Liver (tissue), 9 donors: ENCODE results near the gene LAPTM4A. TPM values are rescaled to one million over a fixed set of nuclear protein-coding genes. Genes with fewer than 3 reads are reported as not detected.

Experiments
- DNase-seq: peaks from one replicate; pipeline ENCODE4 v3.0.0-alpha.2; 2017; ENCODE audit warnings: low spot score
- H3K27ac ChIP-seq, 2 donors: one replicate each; pipeline ENCODE4 v1.7.0; 2013; ENCODE audit warnings: inconsistent platforms in 2 of 2, low read length in 2 of 2, control low read depth in 1 of 2, low read depth in 1 of 2, mild to moderate bottlenecking in 1 of 2
- H3K27me3 ChIP-seq, 4 donors: one replicate each; pipeline versions ENCODE4 v1.6.1 to v1.7.0; 2013; ENCODE audit warnings: low read length in 3 of 4, inconsistent platforms in 1 of 4, mild to moderate bottlenecking in 1 of 4, moderate library complexity in 1 of 4; ENCODE audit not compliant: control insufficient read depth in 4 of 4, insufficient read depth in 4 of 4
- H3K36me3 ChIP-seq, 4 donors: one replicate each; pipeline versions ENCODE4 v1.6.1 to v1.7.0; 2013; ENCODE audit warnings: low read length in 3 of 4, mild to moderate bottlenecking in 3 of 4, low read depth in 1 of 4, moderate library complexity in 1 of 4; ENCODE audit not compliant: control insufficient read depth in 4 of 4, insufficient read depth in 3 of 4
- H3K4me1 ChIP-seq, 4 donors: one replicate each; pipeline versions ENCODE4 v1.6.1 to v1.7.0; 2013; ENCODE audit warnings: low read length in 3 of 4, mild to moderate bottlenecking in 3 of 4, moderate library complexity in 1 of 4; ENCODE audit not compliant: control insufficient read depth in 4 of 4, insufficient read depth in 4 of 4
- H3K4me3 ChIP-seq, 3 donors: one replicate each; pipeline versions ENCODE4 v1.6.1 to v1.7.0; 2013; ENCODE audit warnings: low read length in 3 of 3, control low read depth in 1 of 3, low read depth in 1 of 3, mild to moderate bottlenecking in 1 of 3
- H3K9ac ChIP-seq, 2 donors: one replicate each; pipeline ENCODE4 v1.7.0; 2013; ENCODE audit warnings: low read length in 2 of 2, mild to moderate bottlenecking in 2 of 2, moderate library complexity in 2 of 2, control low read depth in 1 of 2, low read depth in 1 of 2
- H3K9me3 ChIP-seq, 4 donors: one replicate each; pipeline versions ENCODE4 v1.6.1 to v1.7.0; 2013; ENCODE audit warnings: low read length in 3 of 4; ENCODE audit not compliant: control insufficient read depth in 4 of 4
- EGR1 ChIP-seq, 2 donors: IDR thresholded peaks; 2 replicates each; pipeline ENCODE4 v1.6.1; 2016 to 2018; ENCODE audit warnings: antibody characterized with exemption in 2 of 2, low read depth in 2 of 2
- FOXA1 ChIP-seq: IDR thresholded peaks from 2 replicates; pipeline ENCODE4 v1.6.1; 2016; ENCODE audit warnings: antibody characterized with exemption
- FOXA2 ChIP-seq: IDR thresholded peaks from 2 replicates; pipeline ENCODE4 v1.6.1; 2016; ENCODE audit warnings: antibody characterized with exemption
- GABPA ChIP-seq, 2 donors: IDR thresholded peaks in 1 of 2; conservative IDR thresholded peaks in 1 of 2; 2 replicates each; pipeline ENCODE4 v1.6.1; 2016; ENCODE audit warnings: antibody characterized with exemption in 2 of 2, mild to moderate bottlenecking in 1 of 2, moderate library complexity in 1 of 2
- HNF4A ChIP-seq, 2 donors: conservative IDR thresholded peaks; 2 replicates each; pipeline ENCODE4 v1.6.1; 2016; ENCODE audit warnings: antibody characterized with exemption in 2 of 2, mild to moderate bottlenecking in 2 of 2
- HNF4G ChIP-seq: IDR thresholded peaks from 2 replicates; pipeline ENCODE4 v1.6.1; 2016; ENCODE audit warnings: antibody characterized with exemption
- NR2F2 ChIP-seq: IDR thresholded peaks from 2 replicates; pipeline ENCODE4 v1.6.1; 2016; ENCODE audit warnings: antibody characterized with exemption
- RAD21 ChIP-seq, 2 donors: IDR thresholded peaks; 2 replicates each; pipeline ENCODE4 v1.6.1; 2016; ENCODE audit warnings: antibody characterized with exemption in 2 of 2, mild to moderate bottlenecking in 2 of 2
- REST ChIP-seq: IDR thresholded peaks from 2 replicates; pipeline ENCODE4 v1.6.1; 2016; ENCODE audit warnings: antibody characterized with exemption, mild to moderate bottlenecking
- RXRA ChIP-seq, 2 donors: IDR thresholded peaks; 2 replicates each; pipeline ENCODE4 v1.6.1; 2017 to 2018; ENCODE audit warnings: antibody characterized with exemption in 2 of 2, mild to moderate bottlenecking in 1 of 2
- SP1 ChIP-seq: IDR thresholded peaks from 2 replicates; pipeline ENCODE4 v1.6.1; 2018; ENCODE audit warnings: antibody characterized with exemption, mild to moderate bottlenecking
- TAF1 ChIP-seq: conservative IDR thresholded peaks from 2 replicates; pipeline ENCODE4 v1.6.1; 2016; ENCODE audit warnings: antibody characterized with exemption, mild to moderate bottlenecking
- YY1 ChIP-seq: IDR thresholded peaks from 2 replicates; pipeline ENCODE4 v1.6.1; 2016; ENCODE audit warnings: antibody characterized with exemption, mild to moderate bottlenecking
- ZBTB33 ChIP-seq: IDR thresholded peaks from 2 replicates; pipeline ENCODE4 v1.6.1; 2016; ENCODE audit warnings: antibody characterized with exemption
- WGBS: extraction: QIAGEN DNeasy Blood & Tissue Kit; methylation state at CpG from one replicate; pipeline ENCODE4 v1.1.7; 2013; 5-methylcytosine and 5-hydroxymethylcytosine counted together
- polyA plus RNA-seq, 2 donors: library from polyadenylated mRNA; stranded (reverse) in 1 of 2; unstranded in 1 of 2; fragments of 200-250 nt in 1 of 2; fragments of >200 nt in 1 of 2; fragmentation: Nextera tagmentation in 1 of 2; extraction: Ambion mirVana in 1 of 2; gene quantifications; one replicate each; pipeline versions ENCODE4 v1.2.1 to v1.2.3, GENCODE V29; 2013 to 2015
- total RNA-seq, 2 donors: library from RNA; depleted of rRNA; stranded (reverse); fragments of >200 nt; gene quantifications; one replicate each; pipeline ENCODE4 v1.2.3, GENCODE V29; 2014
- TF ChIP-seq, protein P1 (sequence below): fragments of 150-350 bp; IDR thresholded peaks from 2 replicates; pipeline ENCODE4 v1.5.1; 2017; ENCODE audit warnings: improper control_type of control experiment, low read depth, low read length; ENCODE audit not compliant: missing input control
- TF ChIP-seq, protein P2 (sequence below): IDR thresholded peaks from 2 replicates; pipeline ENCODE4 v1.6.1; 2016; ENCODE audit warnings: antibody characterized with exemption
- TF ChIP-seq, protein P3 (sequence below): IDR thresholded peaks from 2 replicates; pipeline ENCODE4 v1.6.1; 2016; ENCODE audit warnings: antibody characterized with exemption
- donor health status: healthy.
- donor health status: healthy.
- donor health status: healthy.
- donor health status: healthy.
- donor health status: healthy.

Gene LAPTM4A
- total and polyA plus RNA-seq, 4 donors: 69.1 to 183 (median 122) TPM

DNA sequence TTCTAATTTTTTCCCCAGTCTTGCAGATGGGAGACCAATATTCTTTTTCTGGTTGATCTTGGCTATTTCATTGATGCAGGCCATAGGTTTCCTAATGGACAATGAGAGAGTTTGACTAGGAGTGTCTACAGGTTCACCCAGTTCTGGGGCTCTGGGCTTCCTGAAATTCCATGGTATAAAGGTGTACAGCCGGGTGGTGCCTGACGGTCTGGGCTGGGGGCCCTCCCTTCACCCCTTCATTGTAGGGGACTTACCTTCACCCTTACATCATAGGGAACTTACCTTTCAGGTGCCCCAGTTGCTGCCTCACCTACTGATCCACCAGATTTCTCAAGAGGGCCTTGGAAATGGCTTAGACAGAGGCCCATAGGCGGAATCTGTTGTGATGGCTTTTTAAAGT is 13.0 kb upstream of the LAPTM4A start:
- no peak overlapping the region for H3K4me3 ChIP-seq
- no peaks in the 10 kb centered on the region for H3K4me1 ChIP-seq
- H3K27ac ChIP-seq: no peak overlapping the region
- H3K9me3 ChIP-seq: no peaks in the 10 kb centered on the region
- H3K9ac ChIP-seq: no peak overlapping the region
- TF ChIP-seq GABPA (IDR thresholded peaks at IDR 0.05 in 1 of 2, conservative IDR thresholded peaks at IDR 0.05 in 1 of 2) (no peak), NR2F2 (no peak), YY1 (no peak), REST (no peak), TAF1 (no peak), SP1 (no peak), RXRA (IDR thresholded peaks at IDR 0.05) (no peak), FOXA1 (no peak), HNF4G (no peak), HNF4A (conservative IDR thresholded peaks at IDR 0.05) (no peak), RAD21 (IDR thresholded peaks at IDR 0.05) (no peak), ZBTB33 (no peak)
- TF ChIP-seq, protein P1, sequence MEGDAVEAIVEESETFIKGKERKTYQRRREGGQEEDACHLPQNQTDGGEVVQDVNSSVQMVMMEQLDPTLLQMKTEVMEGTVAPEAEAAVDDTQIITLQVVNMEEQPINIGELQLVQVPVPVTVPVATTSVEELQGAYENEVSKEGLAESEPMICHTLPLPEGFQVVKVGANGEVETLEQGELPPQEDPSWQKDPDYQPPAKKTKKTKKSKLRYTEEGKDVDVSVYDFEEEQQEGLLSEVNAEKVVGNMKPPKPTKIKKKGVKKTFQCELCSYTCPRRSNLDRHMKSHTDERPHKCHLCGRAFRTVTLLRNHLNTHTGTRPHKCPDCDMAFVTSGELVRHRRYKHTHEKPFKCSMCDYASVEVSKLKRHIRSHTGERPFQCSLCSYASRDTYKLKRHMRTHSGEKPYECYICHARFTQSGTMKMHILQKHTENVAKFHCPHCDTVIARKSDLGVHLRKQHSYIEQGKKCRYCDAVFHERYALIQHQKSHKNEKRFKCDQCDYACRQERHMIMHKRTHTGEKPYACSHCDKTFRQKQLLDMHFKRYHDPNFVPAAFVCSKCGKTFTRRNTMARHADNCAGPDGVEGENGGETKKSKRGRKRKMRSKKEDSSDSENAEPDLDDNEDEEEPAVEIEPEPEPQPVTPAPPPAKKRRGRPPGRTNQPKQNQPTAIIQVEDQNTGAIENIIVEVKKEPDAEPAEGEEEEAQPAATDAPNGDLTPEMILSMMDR: no peak
- TF ChIP-seq, protein P2, sequence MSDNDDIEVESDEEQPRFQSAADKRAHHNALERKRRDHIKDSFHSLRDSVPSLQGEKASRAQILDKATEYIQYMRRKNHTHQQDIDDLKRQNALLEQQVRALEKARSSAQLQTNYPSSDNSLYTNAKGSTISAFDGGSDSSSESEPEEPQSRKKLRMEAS: no peak
- WGBS: 94% methylated on average over 3 of the region's 3 CpGs
- no peak for DNase-seq
- no peaks in the 10 kb centered on the region for H3K36me3 ChIP-seq
- no peaks in the 10 kb centered on the region for H3K27me3 ChIP-seq

- Histone ChIP-seq H3K36me3 (no peaks in the 10 kb centered on the region), H3K4me1 (no peaks in the 10 kb centered on the region), H3K9ac (no peak overlapping the region), H3K27ac (no peak overlapping the region), H3K9me3 (no peaks in the 10 kb centered on the region), H3K27me3 (no peaks in the 10 kb centered on the region), H3K4me3 (no peak overlapping the region)
- no peak for DNase-seq
- 87% methylated on average over 11 of the region's 11 CpGs for WGBS
- no peak for TF ChIP-seq SP1
- no peak for TF ChIP-seq HNF4A (conservative IDR thresholded peaks at IDR 0.05)
- TF ChIP-seq, protein P2: no peak
- TF ChIP-seq HNF4G: no peak
- TF ChIP-seq, protein P3, sequence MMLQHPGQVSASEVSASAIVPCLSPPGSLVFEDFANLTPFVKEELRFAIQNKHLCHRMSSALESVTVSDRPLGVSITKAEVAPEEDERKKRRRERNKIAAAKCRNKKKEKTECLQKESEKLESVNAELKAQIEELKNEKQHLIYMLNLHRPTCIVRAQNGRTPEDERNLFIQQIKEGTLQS: no peak
- TF ChIP-seq EGR1 (IDR thresholded peaks at IDR 0.05; ENCODE audit: low read depth in 2 of 2): no peak
- TF ChIP-seq FOXA1: no peak
- no peak for TF ChIP-seq TAF1
- no peak for TF ChIP-seq FOXA2
- no peak for TF ChIP-seq REST
- TF ChIP-seq RXRA (IDR thresholded peaks at IDR 0.05): no peak
These were observed 11.5 kb upstream of the LAPTM4A start for GRCh38 chr2:20062615-20063545.
